SK-N-SH (cell line): ENCODE measurements around the gene TES. TPM values are rescaled to one million over a fixed set of nuclear protein-coding genes. Genes with fewer than 3 reads are reported as not detected.
A peak's percentile ranks its signal among the peaks of the same experiment; 100 is the strongest.

Experiments
- CTCF ChIA-PET: fragments of 300-600, 350-600 bp; formaldehyde crosslinking; extraction: SDS; loops from one replicate; lab custom pipeline; 2021; lab: Yijun Ruan, JAX
- POLR2A ChIA-PET: fragments of 350-600 bp; sonication (Branson Sonifier 250); formaldehyde crosslinking; extraction: SDS; loops from one replicate; lab custom pipeline; 2020; ENCODE audit warnings: antibody characterized with exemption, inconsistent platforms; lab: Yijun Ruan, JAX
- DNase-seq: peaks from one replicate; pipeline ENCODE4 v3.0.0; 2012
- H2AFZ ChIP-seq: fragments of 200-600 bp; sonication (generic); 2 replicates; pipeline ENCODE4 v1.8.1; 2016; ENCODE audit warnings: antibody characterized with exemption, mild to moderate bottlenecking, low read depth
- H3F3A ChIP-seq: fragments of 200-600 bp; sonication (generic); replicated peaks from 2 replicates; pipeline ENCODE3; 2016; ENCODE audit warnings: antibody characterized with exemption, mild to moderate bottlenecking; ENCODE audit not compliant: insufficient read depth
- H3K27ac ChIP-seq, 2 experiments: fragments of 200-500 bp in 1 of 2; fragments of 200-600 bp in 1 of 2; sonication (Bioruptor generic) in 1 of 2; sonication (generic), shearing (Covaris generic) in 1 of 2; 2 replicates each; pipeline versions ENCODE4 v1.5.1 to v1.6.1; 2014 to 2016; ENCODE audit warnings: low read depth in 2 of 2, inconsistent platforms in 1 of 2, low read length in 1 of 2, mild to moderate bottlenecking in 1 of 2, mixed read lengths in 1 of 2
- H3K27me3 ChIP-seq: fragments of 200-600 bp; sonication (generic), shearing (Covaris generic); 2 replicates; pipeline ENCODE4 v1.6.1; 2016; ENCODE audit warnings: mixed run types; ENCODE audit not compliant: insufficient read depth
- H3K36me3 ChIP-seq, 2 experiments: fragments of 200-500 bp in 1 of 2; fragments of 200-600 bp in 1 of 2; sonication (Bioruptor generic) in 1 of 2; sonication (generic) in 1 of 2; replicated peaks in 1 of 2; 2 replicates each; pipeline versions ENCODE3 to v1.5.1; 2014 to 2016; ENCODE audit warnings: low read length in 1 of 2, mild to moderate bottlenecking in 1 of 2; ENCODE audit not compliant: insufficient read depth in 2 of 2, control insufficient read depth in 1 of 2
- H3K4me1 ChIP-seq, 2 experiments: fragments of 200-500 bp in 1 of 2; fragments of 200-600 bp in 1 of 2; sonication (Bioruptor generic) in 1 of 2; sonication (generic), shearing (Covaris generic) in 1 of 2; 2 replicates each; pipeline versions ENCODE4 v1.5.1 to v1.6.1; 2014 to 2016; ENCODE audit warnings: low read depth in 1 of 2, low read length in 1 of 2, mixed run types in 1 of 2; ENCODE audit not compliant: insufficient read depth in 2 of 2, control insufficient read depth in 1 of 2
- H3K4me2 ChIP-seq: fragments of 200-600 bp; sonication (generic), shearing (Covaris generic); 2 replicates; pipeline ENCODE4 v1.6.1; 2017; ENCODE audit warnings: mixed run types
- H3K4me3 ChIP-seq, 2 experiments: fragments of 200-500 bp in 1 of 2; fragments of 200-600 bp in 1 of 2; sonication (Bioruptor generic) in 1 of 2; sonication (generic), shearing (Covaris generic) in 1 of 2; 2 replicates each; pipeline versions ENCODE4 v1.5.1 to v1.8.1; 2014 to 2016; ENCODE audit warnings: low read depth in 2 of 2, inconsistent platforms in 1 of 2, low read length in 1 of 2, mild to moderate bottlenecking in 1 of 2, mixed read lengths in 1 of 2, moderate library complexity in 1 of 2
- H3K79me2 ChIP-seq: fragments of 200-600 bp; sonication (generic); 2 replicates; pipeline ENCODE4 v1.8.1; 2017; ENCODE audit warnings: mild to moderate bottlenecking; ENCODE audit not compliant: insufficient read depth
- H3K9ac ChIP-seq: fragments of 200-600 bp; sonication (generic); 2 replicates; pipeline ENCODE4 v1.6.1; 2017; ENCODE audit warnings: mixed run types
- H3K9me2 ChIP-seq: fragments of 200-600 bp; sonication (generic); 2 replicates; pipeline ENCODE4 v1.6.1; 2017; ENCODE audit warnings: mixed run types
- H3K9me3 ChIP-seq: fragments of 200-600 bp; sonication (generic); 2 replicates; pipeline ENCODE4 v1.6.1; 2017; ENCODE audit warnings: mixed run types, mild to moderate bottlenecking, moderate library complexity
- H4K20me1 ChIP-seq: fragments of 200-600 bp; sonication (generic); 2 replicates; pipeline ENCODE4 v1.6.1; 2017; ENCODE audit warnings: mild to moderate bottlenecking, mixed run types; ENCODE audit not compliant: insufficient read depth
- CHD2 ChIP-seq: fragments of 150-350 bp; IDR thresholded peaks from 2 replicates; pipeline ENCODE4 v1.6.1; 2018; ENCODE audit warnings: low read length; ENCODE audit not compliant: partially characterized antibody
- FOXJ3 ChIP-seq: sonication (generic); formaldehyde crosslinking; IDR thresholded peaks from 2 replicates; pipeline ENCODE4 v1.5.1; 2020; ENCODE audit warnings: mild to moderate bottlenecking, missing genetic modification reagents
- GABPA ChIP-seq: IDR thresholded peaks from 2 replicates; pipeline ENCODE4 v1.4.0; 2012; ENCODE audit warnings: low read depth, mild to moderate bottlenecking
- IRF3 ChIP-seq: fragments of 150-350 bp; IDR thresholded peaks from 2 replicates; pipeline ENCODE4 v1.6.1; 2016; ENCODE audit warnings: mild to moderate bottlenecking, low read depth, low read length
- NFIC ChIP-seq: IDR thresholded peaks from 2 replicates; pipeline ENCODE4 v1.4.0; 2012; ENCODE audit warnings: borderline replicate concordance
- NRF1 ChIP-seq: IDR thresholded peaks from 2 replicates; pipeline ENCODE4 v1.6.1; 2012; ENCODE audit warnings: low read depth, mild to moderate bottlenecking, low read length
- RAD21 ChIP-seq: IDR thresholded peaks from 2 replicates; pipeline ENCODE4 v1.6.1; 2012; ENCODE audit warnings: mild to moderate bottlenecking, low read length
- RCOR1 ChIP-seq: fragments of 150-350 bp; IDR thresholded peaks from 2 replicates; pipeline ENCODE4 v1.6.1; 2017; ENCODE audit warnings: antibody characterized with exemption, low read length
- SIN3A ChIP-seq: IDR thresholded peaks from 2 replicates; pipeline ENCODE4 v1.6.1; 2012; ENCODE audit warnings: low read depth, mild to moderate bottlenecking, low read length, moderate library complexity, borderline replicate concordance
- SMC3 ChIP-seq: IDR thresholded peaks from 2 replicates; pipeline ENCODE4 v1.6.1; 2012; ENCODE audit warnings: low read depth, low read length, improper control_type of control experiment
- TAF1 ChIP-seq: IDR thresholded peaks from 2 replicates; pipeline ENCODE4 v1.6.1; 2012; ENCODE audit warnings: low read depth, mild to moderate bottlenecking, low read length, moderate library complexity, borderline replicate concordance
- TCF12 ChIP-seq: IDR thresholded peaks from 2 replicates; pipeline ENCODE4 v1.4.0; 2012
- USF1 ChIP-seq: IDR thresholded peaks from 2 replicates; pipeline ENCODE4 v1.4.0; 2012; ENCODE audit warnings: low read depth, borderline replicate concordance
- USF2 ChIP-seq: fragments of 150-350 bp; IDR thresholded peaks from 2 replicates; pipeline ENCODE4 v1.6.1; 2017; ENCODE audit warnings: antibody characterized with exemption, low read length, low read depth, borderline replicate concordance
- YY1 ChIP-seq: IDR thresholded peaks from 2 replicates; pipeline ENCODE4 v1.4.0; 2012; ENCODE audit warnings: low read depth, mild to moderate bottlenecking
- WGBS: methylation state at CpG from one replicate; pipeline ENCODE4 v1.1.6; 2017; ENCODE audit warnings: low lambda C conversion rate; 5-methylcytosine and 5-hydroxymethylcytosine counted together
- polyA plus RNA-seq, 3 experiments: library from polyadenylated mRNA; depleted of rRNA; stranded (reverse); fragments of >200 nt; gene quantifications; 2 replicates each; pipeline ENCODE4 v1.2.3, GENCODE V29; 2012

TES gene
- polyA plus RNA-seq, 1 of the 3 experiments (the other 2 are of a cell fraction) = 9.5 TPM

- TF ChIP-seq SMC3 (no peak), USF2 (0 out of 2 replicates have a peak, but pooled peaks have one; percentile 3), GABPA (peak; percentile 37), CHD2 (peak; percentile 87), SIN3A (peak; percentile 33; the same call in 1 of the 2 replicates), NFIC (peak; percentile 98), FOXJ3 (CRISPR knock-in tag) (peak; percentile 99), NRF1 (no peak), TAF1 (no peak), RCOR1 (peak; percentile 99), YY1 (no peak), RAD21 (peak; percentile 36; the same call in 1 of the 2 replicates)
- TF ChIP-seq, all 33 proteins: peak for 25
These were observed 7.8 kb downstream of the TES start (continued) for GRCh38 chr7:116218051-116218645.

GRCh38 chr7:116218747-116219146 lies 8.4 kb downstream of the TES start:
- CTCF ChIA-PET = interaction anchor here (0.7 to 2.4 kb wide), 5 partner anchors 14 to 38 kb away, joined by 3 to 17 read pairs (median 8); no protein-coding TSS in a partner anchor

More at GRCh38 chr7:116218747-116219146, 8.4 kb downstream of the TES start:
- no peak for DNase-seq
- Histone ChIP-seq H3K9ac (no peak overlapping the region), H3K4me1 (peaks cover 9 to 66% of the 10 kb centered on the region in 2 experiments; a peak in 3 of 4 replicates), H3K27ac (peak overlapping the region; percentile 47 to 99; a peak in 3 of 4 replicates), H3F3A (peaks cover 13% of the 10 kb centered on the region), H3K9me3 (no peaks in the 10 kb centered on the region), H3K4me3 (no peak overlapping the region), H4K20me1 (0 out of 2 replicates have a peak, but pooled peaks cover 3% of the 10 kb centered on the region), H3K4me2 (no peak overlapping the region), H3K27me3 (peaks cover 10% of the 10 kb centered on the region; the same call in 1 of the 2 replicates), H3K36me3 (no peaks in the 10 kb centered on the region), H3K79me2 (no peaks in the 10 kb centered on the region), H2AFZ (no peak overlapping the region), H3K9me2 (no peaks in the 10 kb centered on the region)
- POLR2A ChIA-PET = interaction anchor here (1.6 kb wide), 1 partner anchor 8 kb away, joined by 5 read pairs; the partner anchor contains the start of gene TES
- TF ChIP-seq TCF12 (no peak), IRF3 (no peak), USF2 (no peak), RCOR1 (no peak), GABPA (no peak), USF1 (no peak)
- 9% methylated on average over 1 of the region's 1 CpG for WGBS
